Right lobe of liver (tissue), 6 donors: Measurements from ENCODE around the gene ADGRG6. TPM values are rescaled to one million over a fixed set of nuclear protein-coding genes. Genes with fewer than 3 reads are reported as not detected.

Experiments used
- ATAC-seq, 4 donors: fragments of 200-7000 bp; cut with Tn5 transposase; one replicate each; pipeline ENCODE4 v1.9.1; 2020; ENCODE audit warnings: mild to moderate bottlenecking in 4 of 4, moderate library complexity in 4 of 4
- DNase-seq, 3 donors: peaks; one replicate each; pipeline ENCODE4 v3.0.0-alpha.2; 2020
- H3K27ac ChIP-seq, 3 donors: fragments of 200-600 bp; one replicate each; pipeline ENCODE4 v1.8.0; 2022
- H3K27me3 ChIP-seq, 2 donors: fragments of 200-600 bp; one replicate each; pipeline ENCODE4 v1.8.0; 2022
- H3K36me3 ChIP-seq, 4 donors: fragments of 200-600 bp; sonication (generic) in 1 of 4; one replicate each; pipeline versions ENCODE4 v1.5.1 to v1.8.0; 2017 to 2022; ENCODE audit warnings: control low read depth in 1 of 4
- H3K4me1 ChIP-seq, 4 donors: fragments of 200-600 bp; sonication (generic) in 1 of 4; one replicate each; pipeline versions ENCODE4 v1.5.1 to v1.8.0; 2017 to 2022; ENCODE audit warnings: control low read depth in 1 of 4
- H3K4me3 ChIP-seq, 3 donors: fragments of 200-600 bp; one replicate each; pipeline ENCODE4 v1.8.0; 2022
- H3K9me3 ChIP-seq, 4 donors: fragments of 200-600 bp; sonication (generic) in 1 of 4; one replicate each; pipeline versions ENCODE4 v1.5.1 to v1.8.0; 2017 to 2022; ENCODE audit warnings: control low read depth in 1 of 4
- POLR2A ChIP-seq: fragments of 450-650 bp; IDR thresholded peaks from one replicate; pipeline ENCODE4 v1.6.1; 2017; ENCODE audit warnings: antibody characterized with exemption, mild to moderate bottlenecking
- WGBS: methylation state at CpG from one replicate; pipeline ENCODE4 v1.1.6; 2018; ENCODE audit warnings: low coverage, low lambda C conversion rate; ENCODE audit not compliant: insufficient coverage; ENCODE audit errors: missing lambda C conversion rate; 5-methylcytosine and 5-hydroxymethylcytosine counted together
- intact Hi-C, 2 donors: fragments of 100-400 bp; cut with DNase I; formaldehyde crosslinking; loops; one replicate each; pipeline versions ENCODE4 v1.11.2 to v1.14.1; 2022
- total RNA-seq, 6 experiments: library from RNA; depleted of rRNA in 2 of 6; stranded (reverse); fragments of >200 nt in 2 of 6; fragmentation: NEBNext Ultra II Directional in 3 of 6; extraction: Animal tissue kit (Norgen Biotek cat#: 25700) in 3 of 6; gene quantifications; one replicate each; pipeline versions ENCODE4 v1.1.0 to v1.2.4, GENCODE V29; 2016 to 2023
- TF ChIP-seq, protein P1 (sequence below), 4 donors: fragments of 200-600 bp in 3 of 4; fragments of 450-650 bp in 1 of 4; IDR thresholded peaks; one replicate each; pipeline versions ENCODE4 v1.5.1 to v1.8.0; 2016 to 2022; ENCODE audit warnings: antibody characterized with exemption in 4 of 4, mild to moderate bottlenecking in 2 of 4
- donor health status: DM: no; HTN: yes; CAD: no.
- donor health status: DM: no; HTN: no; CAD: no.
- donor health status: DM: no; HTN: no; CAD: no.
- donor health status: DM: no; HTN: yes; CAD: no.
- donor health status: DM: no; HTN: yes; CAD: no.

ADGRG6 gene
- total RNA-seq, 6 experiments from 2014 or later = 49.6 to 114 (median 94.6) TPM

DNA sequence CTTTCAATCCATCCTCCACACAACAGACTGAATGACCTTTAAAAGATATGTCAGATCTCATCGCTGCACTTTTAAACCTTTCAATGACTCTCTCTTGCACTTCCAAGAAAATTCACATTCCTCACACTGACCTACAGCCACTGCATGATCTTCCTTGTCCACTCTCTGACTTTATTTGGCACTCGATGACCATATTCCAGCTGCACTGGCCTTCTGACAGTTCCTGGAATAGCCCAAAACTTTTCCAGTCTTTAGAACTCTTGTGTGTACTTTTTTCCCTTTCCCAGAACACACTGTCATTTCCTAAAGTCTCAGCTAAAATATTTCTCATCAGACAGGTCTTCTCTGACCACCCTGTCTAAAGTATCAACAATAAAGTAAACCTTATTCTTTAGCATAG lies 174.6 kb downstream of the ADGRG6 start:
- Histone ChIP-seq H3K36me3 (no peaks in the 10 kb centered on the region), H3K9me3 (no peaks in the 10 kb centered on the region), H3K4me3 (no peak overlapping the region), H3K4me1 (no peaks in the 10 kb centered on the region), H3K27me3 (no peaks in the 10 kb centered on the region), H3K27ac (no peak overlapping the region)
- DNase-seq (no peak), ATAC-seq (no peak)
- TF ChIP-seq POLR2A = no peak
- TF ChIP-seq, protein P1, sequence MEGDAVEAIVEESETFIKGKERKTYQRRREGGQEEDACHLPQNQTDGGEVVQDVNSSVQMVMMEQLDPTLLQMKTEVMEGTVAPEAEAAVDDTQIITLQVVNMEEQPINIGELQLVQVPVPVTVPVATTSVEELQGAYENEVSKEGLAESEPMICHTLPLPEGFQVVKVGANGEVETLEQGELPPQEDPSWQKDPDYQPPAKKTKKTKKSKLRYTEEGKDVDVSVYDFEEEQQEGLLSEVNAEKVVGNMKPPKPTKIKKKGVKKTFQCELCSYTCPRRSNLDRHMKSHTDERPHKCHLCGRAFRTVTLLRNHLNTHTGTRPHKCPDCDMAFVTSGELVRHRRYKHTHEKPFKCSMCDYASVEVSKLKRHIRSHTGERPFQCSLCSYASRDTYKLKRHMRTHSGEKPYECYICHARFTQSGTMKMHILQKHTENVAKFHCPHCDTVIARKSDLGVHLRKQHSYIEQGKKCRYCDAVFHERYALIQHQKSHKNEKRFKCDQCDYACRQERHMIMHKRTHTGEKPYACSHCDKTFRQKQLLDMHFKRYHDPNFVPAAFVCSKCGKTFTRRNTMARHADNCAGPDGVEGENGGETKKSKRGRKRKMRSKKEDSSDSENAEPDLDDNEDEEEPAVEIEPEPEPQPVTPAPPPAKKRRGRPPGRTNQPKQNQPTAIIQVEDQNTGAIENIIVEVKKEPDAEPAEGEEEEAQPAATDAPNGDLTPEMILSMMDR (IDR thresholded peaks at IDR 0.05) = no peak
- WGBS = 78% methylated on average over 2 of the region's 2 CpGs
- intact Hi-C loops = no loop called here

DNA sequence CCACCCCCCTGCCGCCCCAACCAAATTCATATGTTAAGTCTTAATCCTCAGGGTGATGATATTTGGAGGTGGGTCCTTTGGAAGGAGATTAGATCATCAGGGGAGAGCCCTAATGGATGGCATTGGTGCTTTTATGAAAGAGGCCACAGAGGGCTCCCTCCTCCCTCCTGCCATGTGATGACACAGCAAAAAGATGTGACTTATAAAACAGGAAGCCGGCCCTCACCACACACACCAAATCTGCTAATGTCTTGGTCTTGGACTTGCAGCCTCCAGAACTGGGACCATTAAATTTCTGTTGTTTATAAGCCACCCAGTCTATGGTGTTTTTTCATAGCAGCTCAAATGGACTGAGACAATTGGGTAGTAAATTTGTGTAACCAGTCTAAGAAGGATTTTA lies 176.3 kb downstream of the ADGRG6 start:
- intact Hi-C loops = no loop called here
- peak in 1 of 4 donors; percentile 20 for ATAC-seq
- no peak overlapping the region for H3K27ac ChIP-seq
- TF ChIP-seq POLR2A = no peak
- TF ChIP-seq, protein P1 (IDR thresholded peaks at IDR 0.05) = no peak
- H3K9me3 ChIP-seq = no peaks in the 10 kb centered on the region
- no peaks in the 10 kb centered on the region for H3K4me1 ChIP-seq
- H3K27me3 ChIP-seq = no peaks in the 10 kb centered on the region
- WGBS = 83% methylated on average over 2 of the region's 2 CpGs
- H3K4me3 ChIP-seq = no peak overlapping the region
- H3K36me3 ChIP-seq = no peaks in the 10 kb centered on the region
- no peak for DNase-seq

DNA sequence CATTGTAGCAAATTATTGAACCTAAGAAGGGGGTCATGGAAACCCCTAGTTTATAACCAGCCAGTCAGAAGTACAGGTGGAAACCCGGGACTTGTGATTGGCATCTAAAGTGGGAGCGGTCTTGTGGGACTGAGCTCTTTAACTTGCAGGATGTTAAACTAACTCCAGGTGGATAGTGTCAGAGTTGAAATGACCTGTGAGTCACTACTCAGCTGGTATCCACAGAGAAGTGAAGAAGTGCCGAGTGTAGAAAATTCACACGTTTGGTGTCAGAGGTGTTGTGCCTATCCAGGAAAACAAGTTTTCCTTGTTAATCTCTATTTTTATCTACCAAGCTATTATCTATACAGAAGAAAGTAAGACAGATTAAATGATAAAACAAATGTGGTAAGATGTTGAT lies 179.7 kb downstream of the ADGRG6 start:
- Histone ChIP-seq H3K27me3 (no peaks in the 10 kb centered on the region), H3K27ac (no peak overlapping the region), H3K4me3 (no peak overlapping the region), H3K9me3 (no peaks in the 10 kb centered on the region), H3K36me3 (no peaks in the 10 kb centered on the region), H3K4me1 (no peaks in the 10 kb centered on the region)
- intact Hi-C loops = no loop called here
- WGBS = 66% methylated on average over 4 of the region's 4 CpGs
- TF ChIP-seq, protein P1 (IDR thresholded peaks at IDR 0.05) = no peak
- TF ChIP-seq POLR2A = no peak
- no peak for DNase-seq
- no peak for ATAC-seq

DNA sequence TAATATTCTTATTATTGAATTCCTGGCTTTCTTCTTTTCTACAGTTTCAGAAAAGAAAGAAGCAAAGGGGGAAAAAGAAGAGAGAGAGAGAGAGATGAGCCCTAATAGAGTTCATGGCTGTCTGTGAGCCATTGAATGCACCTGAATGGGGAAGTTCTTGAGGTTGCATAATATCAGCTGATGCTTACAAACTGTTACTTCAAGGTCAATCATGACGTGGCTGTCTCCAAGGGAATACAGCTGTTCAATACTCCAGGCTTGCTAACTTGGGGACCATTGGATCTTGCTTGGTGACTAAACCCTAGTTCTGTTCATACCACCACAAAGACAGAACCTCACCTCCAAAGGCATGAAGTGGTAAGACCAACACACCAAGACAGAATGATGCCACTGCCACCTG lies 180.4 kb downstream of the ADGRG6 start:
- ATAC-seq = no peak

More for the DNA sequence above, 180.4 kb downstream of the ADGRG6 start:
- no peak overlapping the region for H3K27ac ChIP-seq
- 0% methylated on average over 1 of the region's 1 CpG for WGBS
- TF ChIP-seq, protein P1 (IDR thresholded peaks at IDR 0.05) = no peak
- no peak for TF ChIP-seq POLR2A
- H3K27me3 ChIP-seq = no peaks in the 10 kb centered on the region
- H3K9me3 ChIP-seq = no peaks in the 10 kb centered on the region
- intact Hi-C loops = no loop called here
- no peak for DNase-seq
- no peak overlapping the region for H3K4me3 ChIP-seq
- H3K36me3 ChIP-seq = no peaks in the 10 kb centered on the region
- no peaks in the 10 kb centered on the region for H3K4me1 ChIP-seq
